IPS-18a (cell line): ENCODE measurements around the gene RIMOC1.
"Not testable (repeated sequence)": the region's sequence is repeated elsewhere in the genome, so short reads cannot be mapped to it uniquely, and the experiment has no call there.

Experiments used
- H3K27ac ChIP-seq: one replicate; pipeline ENCODE4 v1.5.1; 2013; ENCODE audit warnings: low read length
- H3K27me3 ChIP-seq: one replicate; pipeline ENCODE4 v1.6.1; 2013; ENCODE audit warnings: mild to moderate bottlenecking, low read length; ENCODE audit not compliant: control insufficient read depth, insufficient read depth
- H3K36me3 ChIP-seq: one replicate; pipeline ENCODE4 v1.6.1; 2013; ENCODE audit warnings: low read depth, low read length; ENCODE audit not compliant: control insufficient read depth
- H3K4me1 ChIP-seq: one replicate; pipeline ENCODE4 v1.6.1; 2013; ENCODE audit warnings: low read depth, low read length; ENCODE audit not compliant: control insufficient read depth
- H3K4me3 ChIP-seq: one replicate; pipeline ENCODE4 v1.5.1; 2013; ENCODE audit warnings: low read length
- H3K9ac ChIP-seq: one replicate; pipeline ENCODE4 v1.6.1; 2013; ENCODE audit warnings: mild to moderate bottlenecking, low read length, moderate library complexity
- H3K9me3 ChIP-seq: one replicate; pipeline ENCODE4 v1.6.1; 2013; ENCODE audit warnings: low read depth, low read length; ENCODE audit not compliant: control insufficient read depth

Gene RIMOC1

GRCh38 chr5:41927604-41928003, 23.5 kb downstream of the RIMOC1 start:
- H3K9ac ChIP-seq = no peak overlapping the region
- H3K36me3 ChIP-seq = no peaks in the 10 kb centered on the region
- H3K9me3 ChIP-seq = no peaks in the 10 kb centered on the region
- no peaks in the 10 kb centered on the region for H3K27me3 ChIP-seq
- no peak overlapping the region for H3K27ac ChIP-seq
- no peak overlapping the region for H3K4me3 ChIP-seq
- H3K4me1 ChIP-seq = no peaks in the 10 kb centered on the region

GRCh38 chr5:41929035-41929434, 24.9 kb downstream of the RIMOC1 start:
- no peaks in the 10 kb centered on the region for H3K4me1 ChIP-seq
- H3K27ac ChIP-seq = no peak overlapping the region
- H3K36me3 ChIP-seq = no peaks in the 10 kb centered on the region
- no peaks in the 10 kb centered on the region for H3K27me3 ChIP-seq
- no peak overlapping the region for H3K9ac ChIP-seq
- H3K4me3 ChIP-seq = no peak overlapping the region
- H3K9me3 ChIP-seq = no peaks in the 10 kb centered on the region

- Histone ChIP-seq H3K9me3 (no peaks in the 10 kb centered on the region), H3K4me3 (no peak overlapping the region)
These were observed 28.6 kb downstream of the RIMOC1 start for GRCh38 chr5:41932770-41933169.

GRCh38 chr5:41935544-41935943, 31.4 kb downstream of the RIMOC1 start:
- no peaks in the 10 kb centered on the region for H3K36me3 ChIP-seq
- no peak overlapping the region for H3K4me3 ChIP-seq
- no peak overlapping the region for H3K27ac ChIP-seq
- H3K27me3 ChIP-seq = no peaks in the 10 kb centered on the region
- no peaks in the 10 kb centered on the region for H3K4me1 ChIP-seq
- no peak overlapping the region for H3K9ac ChIP-seq
- no peaks in the 10 kb centered on the region for H3K9me3 ChIP-seq

More at GRCh38 chr5:41932770-41933169, 28.6 kb downstream of the RIMOC1 start:
- Histone ChIP-seq H3K27me3 (no peaks in the 10 kb centered on the region), H3K36me3 (no peaks in the 10 kb centered on the region), H3K4me1 (no peaks in the 10 kb centered on the region), H3K9ac (no peak overlapping the region), H3K27ac (no peak overlapping the region)

GRCh38 chr5:41940641-41941040, 36.5 kb downstream of the RIMOC1 start:
- no peak overlapping the region for H3K9ac ChIP-seq
- H3K4me1 ChIP-seq = no peaks in the 10 kb centered on the region
- no peaks in the 10 kb centered on the region for H3K27me3 ChIP-seq
- no peak overlapping the region for H3K27ac ChIP-seq
- H3K9me3 ChIP-seq = no peaks in the 10 kb centered on the region
- no peak overlapping the region for H3K4me3 ChIP-seq
- no peaks in the 10 kb centered on the region for H3K36me3 ChIP-seq

GRCh38 chr5:41945332-41945955, 41.3 kb downstream of the RIMOC1 start:
- not testable (repeated sequence) for H3K36me3 ChIP-seq, H3K27me3 ChIP-seq, H3K9ac ChIP-seq, H3K4me3 ChIP-seq, H3K9me3 ChIP-seq, H3K4me1 ChIP-seq, H3K27ac ChIP-seq

GRCh38 chr5:41951224-41951623, 47.1 kb downstream of the RIMOC1 start:
- H3K36me3 ChIP-seq = no peaks in the 10 kb centered on the region
- H3K9ac ChIP-seq = no peak overlapping the region
- no peaks in the 10 kb centered on the region for H3K4me1 ChIP-seq
- no peaks in the 10 kb centered on the region for H3K27me3 ChIP-seq
- H3K9me3 ChIP-seq = no peaks in the 10 kb centered on the region
- H3K27ac ChIP-seq = no peak overlapping the region
- no peak overlapping the region for H3K4me3 ChIP-seq
